HepG2 (cell line): ENCODE data around the gene PHEX.

Source experiments
- CREB1 ChIP-seq, 2 experiments: fragments of 450-650 bp in 1 of 2; IDR thresholded peaks; 2 replicates each; pipeline ENCODE4 v1.6.1; 2016 to 2017; ENCODE audit warnings: control low read depth in 1 of 2, mild to moderate bottlenecking in 1 of 2, missing compliant biosample characterization in 1 of 2, missing genetic modification characterization in 1 of 2
- EZH2 ChIP-seq: conservative IDR thresholded peaks from 2 replicates; pipeline ENCODE4 v1.6.1; 2012; ENCODE audit warnings: mild to moderate bottlenecking, low read depth, low read length, moderate library complexity
- NR1H2 ChIP-seq: sonication (generic); formaldehyde crosslinking; IDR thresholded peaks from 2 replicates; pipeline ENCODE4 v1.8.1; 2022; ENCODE audit warnings: low read depth, missing genetic modification reagents, borderline replicate concordance
- SMYD3 ChIP-seq: sonication (generic); formaldehyde crosslinking; IDR thresholded peaks from 2 replicates; pipeline ENCODE4 v1.8.1; 2023; ENCODE audit warnings: mild to moderate bottlenecking, missing genetic modification reagents
- ZKSCAN5 ChIP-seq: sonication (generic); formaldehyde crosslinking; IDR thresholded peaks from 2 replicates; pipeline ENCODE4 v1.5.1; 2020; ENCODE audit warnings: mild to moderate bottlenecking, missing genetic modification reagents
- ZNF121 ChIP-seq: sonication (generic); formaldehyde crosslinking; IDR thresholded peaks from 2 replicates; pipeline ENCODE4 v1.5.0; 2020; ENCODE audit warnings: mild to moderate bottlenecking, missing genetic modification reagents
- ZSCAN9 ChIP-seq: IDR thresholded peaks from 2 replicates; pipeline ENCODE4 v1.6.1; 2016; ENCODE audit warnings: borderline replicate concordance
- TF ChIP-seq, protein P1 (sequence below): sonication (generic); formaldehyde crosslinking; IDR thresholded peaks from 2 replicates; pipeline ENCODE4 v1.5.0; 2020; ENCODE audit warnings: mild to moderate bottlenecking, missing genetic modification reagents, moderate library complexity
- TF ChIP-seq, protein P2 (sequence below): sonication (generic); formaldehyde crosslinking; IDR thresholded peaks from 2 replicates; pipeline ENCODE4 v1.8.0; 2022; ENCODE audit warnings: mild to moderate bottlenecking, missing genetic modification reagents, borderline replicate concordance

DNA sequence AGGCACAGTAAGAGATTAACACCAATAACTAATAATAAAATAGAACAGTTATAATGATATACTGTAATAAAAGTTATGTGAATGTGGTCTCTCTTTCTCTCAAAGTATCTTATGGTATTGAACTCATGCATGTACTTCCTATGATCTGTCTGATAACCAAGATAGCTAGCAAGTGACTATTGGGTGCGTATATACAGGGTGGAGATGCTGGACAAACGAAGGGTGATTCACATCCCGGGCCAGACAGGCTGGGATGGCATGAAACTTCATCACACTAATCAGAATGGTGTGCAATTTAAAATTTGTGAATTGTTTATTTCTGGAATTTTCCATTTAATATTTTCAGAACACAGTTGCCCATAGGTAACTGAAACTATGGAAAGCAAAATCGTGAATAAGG, 96.8 kb downstream of the PHEX start:
- no peak for TF ChIP-seq SMYD3 (CRISPR knock-in tag)
- no peak for TF ChIP-seq CREB1 (IDR thresholded peaks at IDR 0.05)
- no peak for TF ChIP-seq CREB1 (CRISPR knock-in tag; IDR thresholded peaks at IDR 0.05)
- no peak for TF ChIP-seq EZH2
- TF ChIP-seq ZSCAN9 (CRISPR knock-in tag): no peak
- TF ChIP-seq ZKSCAN5: no peak
- TF ChIP-seq, protein P1, sequence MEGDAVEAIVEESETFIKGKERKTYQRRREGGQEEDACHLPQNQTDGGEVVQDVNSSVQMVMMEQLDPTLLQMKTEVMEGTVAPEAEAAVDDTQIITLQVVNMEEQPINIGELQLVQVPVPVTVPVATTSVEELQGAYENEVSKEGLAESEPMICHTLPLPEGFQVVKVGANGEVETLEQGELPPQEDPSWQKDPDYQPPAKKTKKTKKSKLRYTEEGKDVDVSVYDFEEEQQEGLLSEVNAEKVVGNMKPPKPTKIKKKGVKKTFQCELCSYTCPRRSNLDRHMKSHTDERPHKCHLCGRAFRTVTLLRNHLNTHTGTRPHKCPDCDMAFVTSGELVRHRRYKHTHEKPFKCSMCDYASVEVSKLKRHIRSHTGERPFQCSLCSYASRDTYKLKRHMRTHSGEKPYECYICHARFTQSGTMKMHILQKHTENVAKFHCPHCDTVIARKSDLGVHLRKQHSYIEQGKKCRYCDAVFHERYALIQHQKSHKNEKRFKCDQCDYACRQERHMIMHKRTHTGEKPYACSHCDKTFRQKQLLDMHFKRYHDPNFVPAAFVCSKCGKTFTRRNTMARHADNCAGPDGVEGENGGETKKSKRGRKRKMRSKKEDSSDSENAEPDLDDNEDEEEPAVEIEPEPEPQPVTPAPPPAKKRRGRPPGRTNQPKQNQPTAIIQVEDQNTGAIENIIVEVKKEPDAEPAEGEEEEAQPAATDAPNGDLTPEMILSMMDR: no peak
- TF ChIP-seq ZNF121 (CRISPR knock-in tag): no peak
- TF ChIP-seq, protein P2, sequence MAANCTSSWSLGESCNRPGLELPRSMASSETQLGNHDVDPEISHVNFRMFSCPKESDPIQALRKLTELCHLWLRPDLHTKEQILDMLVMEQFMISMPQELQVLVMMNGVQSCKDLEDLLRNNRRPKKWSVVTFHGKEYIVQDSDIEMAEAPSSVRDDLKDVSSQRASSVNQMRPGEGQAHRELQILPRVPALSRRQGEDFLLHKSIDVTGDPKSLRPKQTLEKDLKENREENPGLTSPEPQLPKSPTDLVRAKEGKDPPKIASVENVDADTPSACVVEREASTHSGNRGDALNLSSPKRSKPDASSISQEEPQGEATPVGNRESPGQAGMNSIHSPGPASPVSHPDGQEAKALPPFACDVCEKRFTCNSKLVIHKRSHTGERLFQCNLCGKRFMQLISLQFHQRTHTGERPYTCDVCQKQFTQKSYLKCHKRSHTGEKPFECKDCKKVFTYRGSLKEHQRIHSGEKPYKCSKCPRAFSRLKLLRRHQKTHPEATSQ (CRISPR knock-in tag): no peak
- TF ChIP-seq NR1H2 (CRISPR knock-in tag): no peak
